Activated T-cell treated with anti-CD3 and anti-CD28 coated beads, Interleukin-2, amount 50 U/mL, for 24 hours (primary cell): ENCODE data around the gene CCDC85A.

Experiments
- DNase-seq: peaks from one replicate; pipeline ENCODE4 v3.0.0-alpha.2; 2020
- H3K27ac Mint-ChIP-seq: 2 replicates; pipeline ENCODE4 v1.8.0; 2020; ENCODE audit warnings: mild to moderate bottlenecking, mixed read lengths
- H3K27me3 Mint-ChIP-seq: 2 replicates; pipeline ENCODE4 v1.8.0; 2020; ENCODE audit warnings: mixed read lengths
- H3K36me3 Mint-ChIP-seq: 2 replicates; pipeline ENCODE4 v1.8.0; 2020; ENCODE audit warnings: low read depth, mixed read lengths
- H3K4me1 Mint-ChIP-seq: 2 replicates; pipeline ENCODE4 v1.8.0; 2020; ENCODE audit warnings: low read depth, mixed read lengths
- H3K4me3 Mint-ChIP-seq: 2 replicates; pipeline ENCODE4 v1.8.0; 2020; ENCODE audit warnings: mild to moderate bottlenecking, moderate library complexity, mixed read lengths
- H3K9me3 Mint-ChIP-seq: 2 replicates; pipeline ENCODE4 v1.8.0; 2020; ENCODE audit warnings: mixed read lengths

The CCDC85A gene

GRCh38 chr2:56372071-56372656, 188.4 kb downstream of the CCDC85A start:
- H3K36me3 Mint-ChIP-seq, result no peaks in the 10 kb centered on the region
- H3K27me3 Mint-ChIP-seq, result no peaks in the 10 kb centered on the region
- H3K9me3 Mint-ChIP-seq, result peaks cover 7% of the 10 kb centered on the region
- no peak overlapping the region for H3K4me3 Mint-ChIP-seq
- no peak for DNase-seq
- no peaks in the 10 kb centered on the region for H3K4me1 Mint-ChIP-seq
- no peak overlapping the region for H3K27ac Mint-ChIP-seq

GRCh38 chr2:56375251-56375650, 191.5 kb downstream of the CCDC85A start:
- Mint-ChIP-seq H3K27me3 (no peaks in the 10 kb centered on the region), H3K4me3 (no peak overlapping the region), H3K9me3 (peaks cover 3% of the 10 kb centered on the region), H3K4me1 (no peaks in the 10 kb centered on the region), H3K36me3 (no peaks in the 10 kb centered on the region), H3K27ac (no peak overlapping the region)
- no peak for DNase-seq

GRCh38 chr2:56376699-56377665, 193.2 kb downstream of the CCDC85A start:
- no peak for DNase-seq
- peaks cover 7% of the 10 kb centered on the region for H3K9me3 Mint-ChIP-seq
- no peak overlapping the region for H3K27ac Mint-ChIP-seq
- no peaks in the 10 kb centered on the region for H3K4me1 Mint-ChIP-seq
- H3K4me3 Mint-ChIP-seq, result no peak overlapping the region
- H3K27me3 Mint-ChIP-seq, result no peaks in the 10 kb centered on the region
- H3K36me3 Mint-ChIP-seq, result no peaks in the 10 kb centered on the region

GRCh38 chr2:56379066-56379465, 195.3 kb downstream of the CCDC85A start:
- no peak overlapping the region for H3K4me3 Mint-ChIP-seq
- H3K36me3 Mint-ChIP-seq, result no peaks in the 10 kb centered on the region
- no peaks in the 10 kb centered on the region for H3K4me1 Mint-ChIP-seq
- H3K27me3 Mint-ChIP-seq, result no peaks in the 10 kb centered on the region
- DNase-seq, result no peak
- no peak overlapping the region for H3K27ac Mint-ChIP-seq
- H3K9me3 Mint-ChIP-seq, result peaks cover 8% of the 10 kb centered on the region

GRCh38 chr2:56380861-56381260, 197.1 kb downstream of the CCDC85A start:
- Mint-ChIP-seq H3K4me1 (no peaks in the 10 kb centered on the region), H3K27me3 (no peaks in the 10 kb centered on the region), H3K36me3 (no peaks in the 10 kb centered on the region), H3K4me3 (no peak overlapping the region), H3K9me3 (peaks cover 8% of the 10 kb centered on the region), H3K27ac (no peak overlapping the region)
- no peak for DNase-seq

GRCh38 chr2:56382466-56382865, 198.7 kb downstream of the CCDC85A start:
- H3K27me3 Mint-ChIP-seq, result no peaks in the 10 kb centered on the region
- no peak overlapping the region for H3K4me3 Mint-ChIP-seq
- H3K9me3 Mint-ChIP-seq, result peaks cover 8% of the 10 kb centered on the region
- no peaks in the 10 kb centered on the region for H3K4me1 Mint-ChIP-seq
- H3K27ac Mint-ChIP-seq, result no peak overlapping the region
- H3K36me3 Mint-ChIP-seq, result no peaks in the 10 kb centered on the region
- DNase-seq, result no peak

- Mint-ChIP-seq H3K27ac (no peak overlapping the region), H3K4me1 (no peaks in the 10 kb centered on the region), H3K36me3 (no peaks in the 10 kb centered on the region), H3K27me3 (no peaks in the 10 kb centered on the region), H3K9me3 (peaks cover 7% of the 10 kb centered on the region), H3K4me3 (no peak overlapping the region)
- DNase-seq, result no peak
Measured at GRCh38 chr2:56386657-56387056, 202.9 kb downstream of the CCDC85A start.

GRCh38 chr2:56390644-56391043, 206.9 kb downstream of the CCDC85A start:
- H3K27ac Mint-ChIP-seq, result no peak overlapping the region
- no peak overlapping the region for H3K4me3 Mint-ChIP-seq
- no peaks in the 10 kb centered on the region for H3K4me1 Mint-ChIP-seq
- no peaks in the 10 kb centered on the region for H3K36me3 Mint-ChIP-seq
- H3K9me3 Mint-ChIP-seq, result peaks cover 8% of the 10 kb centered on the region
- no peaks in the 10 kb centered on the region for H3K27me3 Mint-ChIP-seq
- no peak for DNase-seq

GRCh38 chr2:56410140-56410539, 226.3 kb downstream of the CCDC85A start:
- no peak for DNase-seq
- Mint-ChIP-seq H3K36me3 (no peaks in the 10 kb centered on the region), H3K27me3 (no peaks in the 10 kb centered on the region), H3K9me3 (peaks cover 20% of the 10 kb centered on the region), H3K4me1 (no peaks in the 10 kb centered on the region), H3K4me3 (no peak overlapping the region), H3K27ac (no peak overlapping the region)

- Mint-ChIP-seq H3K36me3 (no peaks in the 10 kb centered on the region), H3K9me3 (peaks cover 28% of the 10 kb centered on the region), H3K4me3 (no peak overlapping the region), H3K27me3 (no peaks in the 10 kb centered on the region), H3K27ac (no peak overlapping the region), H3K4me1 (no peaks in the 10 kb centered on the region)
- no peak for DNase-seq
Measured at GRCh38 chr2:56416500-56417176, 232.8 kb downstream of the CCDC85A start.
